Measurements from ENCODE around the gene GBX2.

Gene GBX2

DNA sequence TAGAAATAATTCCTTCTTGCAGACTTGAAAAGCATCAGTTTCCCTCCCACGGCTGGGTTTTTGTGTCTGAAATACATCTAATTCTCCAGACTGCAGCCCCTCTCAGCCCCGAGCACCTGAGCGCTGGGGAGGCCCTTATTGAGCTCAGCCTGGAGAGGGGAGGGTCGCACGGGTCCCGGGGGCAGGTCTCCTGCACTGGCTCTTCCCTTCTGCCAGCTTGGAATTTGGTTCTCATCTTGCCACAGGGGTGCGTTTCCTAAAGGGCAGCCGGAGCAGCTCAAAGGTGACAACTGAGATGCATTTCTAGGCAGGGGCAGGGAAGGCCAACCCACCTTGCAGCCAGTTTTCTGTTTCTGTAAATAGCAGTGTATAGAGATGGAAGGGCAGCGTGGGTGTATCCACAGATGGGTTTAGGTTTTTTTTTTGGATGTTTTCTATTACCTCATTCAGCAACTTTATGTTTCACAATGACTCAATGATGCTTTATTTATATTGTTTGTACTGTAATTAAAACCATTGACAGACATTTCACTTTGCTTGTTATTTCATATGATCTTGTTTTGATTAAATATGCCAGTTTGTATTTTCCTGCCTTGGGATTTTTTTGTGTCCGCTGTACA is 37.0 kb downstream of the GBX2 start:
- Histone ChIP-seq H3K14ac (ENCODE audit: low read length) (no peak overlapping the region), H3K23ac (ENCODE audit: low read depth, low read length, poor library complexity) (no peak overlapping the region), H3K4me1 (ENCODE audit: control insufficient read depth in 2 of 2, insufficient read depth in 1 of 2, low read depth in 1 of 2, low read length in 2 of 2) (peaks cover 0 to 5% of the 10 kb centered on the region in 2 donors), H2BK15ac (ENCODE audit: low read length) (no peak overlapping the region), H4K8ac (ENCODE audit: low read depth, low read length) (no peak overlapping the region), H3K18ac (ENCODE audit: low read length) (no peak overlapping the region), H2BK12ac (ENCODE audit: low read length) (no peak overlapping the region), H3K9me3 (replicated peaks in 1 of 2; ENCODE audit: control insufficient read depth in 2 of 2, insufficient read depth in 1 of 2, low read depth in 1 of 2, low read length in 2 of 2) (no peaks in the 10 kb centered on the region), H4K91ac (ENCODE audit: low read depth, low read length, poor library complexity) (no peak overlapping the region), H3K79me1 (ENCODE audit: low read depth, low read length) (no peaks in the 10 kb centered on the region), H3K27ac (replicated peaks; ENCODE audit: low read length) (no peak overlapping the region), H3K36me3 (replicated peaks in 1 of 2; ENCODE audit: control insufficient read depth in 2 of 2, insufficient read depth in 2 of 2, low read length in 2 of 2) (peaks cover 6 to 19% of the 10 kb centered on the region in 2 donors), H2AK5ac (ENCODE audit: low read depth, low read length) (no peak overlapping the region), H3K4me2 (ENCODE audit: insufficient read depth, low read length, poor library complexity, severe bottlenecking) (no peak overlapping the region), H3K4me3 (ENCODE audit: low read length in 2 of 2) (no peak overlapping the region), H2BK5ac (ENCODE audit: low read length) (no peak overlapping the region), H3K9ac (ENCODE audit: low read depth, low read length, poor library complexity) (no peak overlapping the region), H3K27me3 (ENCODE audit: control insufficient read depth in 3 of 3, insufficient read depth in 3 of 3, low read depth in 1 of 3, low read length in 3 of 3) (no peaks in the 10 kb centered on the region), H2AFZ (ENCODE audit: low read length) (no peak overlapping the region), H3K4ac (ENCODE audit: low read length) (no peak overlapping the region), H2BK120ac (ENCODE audit: low read depth, low read length) (no peak overlapping the region)
- whole genome bisulfite sequencing, 2 donors (ENCODE audit: extremely low coverage in 2 of 2, insufficient read length in 2 of 2, insufficient replicate concordance in 1 of 2): no CpG with 5 or more reads among the region's 10 CpGs
- no peak for DNase-seq (ENCODE audit: low spot score)

DNA sequence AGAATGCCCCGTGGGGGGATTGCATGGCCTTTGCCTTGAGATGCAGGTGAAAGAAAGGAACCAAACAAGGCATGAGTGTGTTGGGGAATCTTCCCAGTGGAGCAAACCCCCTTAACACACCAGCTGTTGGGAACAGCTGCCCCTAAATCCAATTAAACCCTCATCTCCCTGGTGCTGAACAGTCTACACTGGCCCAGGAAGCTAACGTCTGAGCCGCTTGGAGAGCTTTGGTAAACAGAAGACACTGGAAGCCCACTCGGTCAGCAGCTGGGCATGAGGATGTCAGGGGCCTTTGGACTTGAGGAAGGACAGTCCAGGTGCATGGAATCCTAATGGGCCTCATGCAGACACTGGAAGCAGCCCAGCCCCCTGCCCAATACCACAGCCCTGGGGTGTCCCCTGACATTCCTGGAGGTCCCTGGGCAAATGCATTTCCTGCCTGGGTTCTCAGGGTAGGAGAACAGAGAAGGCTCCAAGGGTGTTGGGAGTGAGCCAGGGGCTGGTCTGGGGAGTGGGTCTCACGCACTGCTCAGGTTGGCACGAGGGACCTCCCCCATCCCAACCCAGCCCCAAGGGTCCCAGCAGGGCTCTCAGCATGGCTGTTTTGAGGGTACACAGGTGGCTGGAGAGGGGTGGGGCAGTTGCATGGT is 37.7 kb downstream of the GBX2 start:
- no CpG with 5 or more reads among the region's 6 CpGs for WGBS, 2 donors (ENCODE audit: extremely low coverage in 2 of 2, insufficient read length in 2 of 2, insufficient replicate concordance in 1 of 2)
- Histone ChIP-seq H3K27me3 (ENCODE audit: control insufficient read depth in 3 of 3, insufficient read depth in 3 of 3, low read depth in 1 of 3, low read length in 3 of 3) (no peaks in the 10 kb centered on the region), H3K36me3 (replicated peaks in 1 of 2; ENCODE audit: control insufficient read depth in 2 of 2, insufficient read depth in 2 of 2, low read length in 2 of 2) (peaks cover 8 to 25% of the 10 kb centered on the region in 2 donors), H2AFZ (ENCODE audit: low read length) (no peak overlapping the region), H2BK5ac (ENCODE audit: low read length) (no peak overlapping the region), H2BK12ac (ENCODE audit: low read length) (no peak overlapping the region), H3K9ac (ENCODE audit: low read depth, low read length, poor library complexity) (no peak overlapping the region), H3K27ac (replicated peaks; ENCODE audit: low read length) (no peak overlapping the region), H3K4ac (ENCODE audit: low read length) (no peak overlapping the region), H3K18ac (ENCODE audit: low read length) (no peak overlapping the region), H2BK15ac (ENCODE audit: low read length) (no peak overlapping the region), H2BK120ac (ENCODE audit: low read depth, low read length) (no peak overlapping the region), H4K8ac (ENCODE audit: low read depth, low read length) (no peak overlapping the region), H3K79me1 (ENCODE audit: low read depth, low read length) (no peaks in the 10 kb centered on the region), H3K23ac (ENCODE audit: low read depth, low read length, poor library complexity) (no peak overlapping the region), H3K4me3 (ENCODE audit: low read length in 2 of 2) (no peak overlapping the region), H3K14ac (ENCODE audit: low read length) (peak overlapping the region; percentile 75), H3K9me3 (replicated peaks in 1 of 2; ENCODE audit: control insufficient read depth in 2 of 2, insufficient read depth in 1 of 2, low read depth in 1 of 2, low read length in 2 of 2) (no peaks in the 10 kb centered on the region), H2AK5ac (ENCODE audit: low read depth, low read length) (no peak overlapping the region), H4K91ac (ENCODE audit: low read depth, low read length, poor library complexity) (no peak overlapping the region), H3K4me1 (ENCODE audit: control insufficient read depth in 2 of 2, insufficient read depth in 1 of 2, low read depth in 1 of 2, low read length in 2 of 2) (peaks cover 0 to 5% of the 10 kb centered on the region in 2 donors), H3K4me2 (ENCODE audit: insufficient read depth, low read length, poor library complexity, severe bottlenecking) (no peak overlapping the region)
- no peak for DNase-seq (ENCODE audit: low spot score)

DNA sequence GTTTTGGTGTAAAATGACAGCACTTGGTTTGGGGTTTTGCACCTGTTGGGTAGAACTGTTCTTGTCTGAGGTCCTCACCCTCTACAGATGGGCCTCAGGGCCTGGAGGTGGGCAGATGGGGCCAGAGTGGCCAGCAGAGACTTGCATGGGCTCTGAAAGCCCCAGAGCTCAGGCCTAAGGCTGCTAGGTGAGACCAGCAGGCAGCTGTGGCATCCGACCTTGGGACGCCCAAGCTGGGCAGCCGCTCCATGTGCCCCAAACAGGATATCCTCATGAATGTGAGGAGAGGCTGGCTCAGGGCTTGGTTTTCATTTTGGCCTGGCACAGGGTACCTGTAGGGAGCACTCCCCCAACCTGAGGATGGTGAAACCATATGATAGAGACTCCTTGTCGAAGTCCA is 38.3 kb downstream of the GBX2 start:
- H3K23ac ChIP-seq (ENCODE audit: low read depth, low read length, poor library complexity): no peak overlapping the region
- peaks cover 0 to 5% of the 10 kb centered on the region in 2 donors for H3K4me1 ChIP-seq (ENCODE audit: control insufficient read depth in 2 of 2, insufficient read depth in 1 of 2, low read depth in 1 of 2, low read length in 2 of 2)
- H4K8ac ChIP-seq (ENCODE audit: low read depth, low read length): no peak overlapping the region
- no peak overlapping the region for H2BK15ac ChIP-seq (ENCODE audit: low read length)
- H3K4ac ChIP-seq (ENCODE audit: low read length): no peak overlapping the region
- no peak overlapping the region for H2AFZ ChIP-seq (ENCODE audit: low read length)
- no peak overlapping the region for H2BK12ac ChIP-seq (ENCODE audit: low read length)
- no peak overlapping the region for H3K27ac ChIP-seq (replicated peaks; ENCODE audit: low read length)
- H3K14ac ChIP-seq (ENCODE audit: low read length): peak overlapping the region; percentile 75
- H3K79me1 ChIP-seq (ENCODE audit: low read depth, low read length): no peaks in the 10 kb centered on the region
- H2AK5ac ChIP-seq (ENCODE audit: low read depth, low read length): no peak overlapping the region
- H3K4me3 ChIP-seq (ENCODE audit: low read length in 2 of 2): no peak overlapping the region
- no peaks in the 10 kb centered on the region for H3K27me3 ChIP-seq (ENCODE audit: control insufficient read depth in 3 of 3, insufficient read depth in 3 of 3, low read depth in 1 of 3, low read length in 3 of 3)
- no peak overlapping the region for H3K4me2 ChIP-seq (ENCODE audit: insufficient read depth, low read length, poor library complexity, severe bottlenecking)
- no peak overlapping the region for H4K91ac ChIP-seq (ENCODE audit: low read depth, low read length, poor library complexity)
- H3K9ac ChIP-seq (ENCODE audit: low read depth, low read length, poor library complexity): no peak overlapping the region
- no CpG with 5 or more reads among the region's 4 CpGs for WGBS, 2 donors (ENCODE audit: extremely low coverage in 2 of 2, insufficient read length in 2 of 2, insufficient replicate concordance in 1 of 2)
- no peak overlapping the region for H2BK120ac ChIP-seq (ENCODE audit: low read depth, low read length)
- H3K9me3 ChIP-seq (replicated peaks in 1 of 2; ENCODE audit: control insufficient read depth in 2 of 2, insufficient read depth in 1 of 2, low read depth in 1 of 2, low read length in 2 of 2): no peaks in the 10 kb centered on the region
- peaks cover 9 to 31% of the 10 kb centered on the region in 2 donors for H3K36me3 ChIP-seq (replicated peaks in 1 of 2; ENCODE audit: control insufficient read depth in 2 of 2, insufficient read depth in 2 of 2, low read length in 2 of 2)
- DNase-seq (ENCODE audit: low spot score): no peak
- H3K18ac ChIP-seq (ENCODE audit: low read length): peak overlapping the region; percentile 5
- H2BK5ac ChIP-seq (ENCODE audit: low read length): no peak overlapping the region

DNA sequence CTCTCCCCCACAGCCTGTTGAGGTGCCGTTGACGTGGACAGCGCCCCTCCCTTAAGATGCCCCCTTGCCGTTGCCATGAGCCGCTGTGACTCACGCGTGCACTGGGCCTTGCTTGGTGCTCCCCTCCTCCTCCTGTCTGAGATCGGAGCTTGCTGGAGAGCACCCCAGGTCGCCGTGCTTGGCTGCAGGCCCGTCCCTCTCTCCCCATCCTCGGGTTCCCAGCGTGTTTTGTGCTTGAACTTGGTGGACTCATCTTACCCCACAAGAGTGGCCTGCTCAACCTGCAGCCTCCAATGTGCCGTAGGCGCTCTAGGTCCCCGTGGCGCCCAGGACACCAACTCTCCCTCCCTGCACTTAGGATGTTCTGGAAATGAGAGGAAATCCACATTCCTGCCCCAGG is 39.9 kb downstream of the GBX2 start:
- no peak for DNase-seq (ENCODE audit: low spot score)
- Histone ChIP-seq H2AK5ac (ENCODE audit: low read depth, low read length) (no peak overlapping the region), H3K36me3 (replicated peaks in 1 of 2; ENCODE audit: control insufficient read depth in 2 of 2, insufficient read depth in 2 of 2, low read length in 2 of 2) (peaks cover 7 to 46% of the 10 kb centered on the region in 2 donors), H3K4me2 (ENCODE audit: insufficient read depth, low read length, poor library complexity, severe bottlenecking) (no peak overlapping the region), H3K18ac (ENCODE audit: low read length) (peak overlapping the region; percentile 58), H3K79me1 (ENCODE audit: low read depth, low read length) (no peaks in the 10 kb centered on the region), H4K91ac (ENCODE audit: low read depth, low read length, poor library complexity) (no peak overlapping the region), H3K9me3 (replicated peaks in 1 of 2; ENCODE audit: control insufficient read depth in 2 of 2, insufficient read depth in 1 of 2, low read depth in 1 of 2, low read length in 2 of 2) (no peaks in the 10 kb centered on the region), H3K27ac (replicated peaks; ENCODE audit: low read length) (no peak overlapping the region), H2BK5ac (ENCODE audit: low read length) (no peak overlapping the region), H3K27me3 (ENCODE audit: control insufficient read depth in 3 of 3, insufficient read depth in 3 of 3, low read depth in 1 of 3, low read length in 3 of 3) (no peaks in the 10 kb centered on the region), H3K4me1 (ENCODE audit: control insufficient read depth in 2 of 2, insufficient read depth in 1 of 2, low read depth in 1 of 2, low read length in 2 of 2) (peaks cover 0 to 5% of the 10 kb centered on the region in 2 donors), H3K4ac (ENCODE audit: low read length) (no peak overlapping the region), H2BK15ac (ENCODE audit: low read length) (no peak overlapping the region), H3K14ac (ENCODE audit: low read length) (no peak overlapping the region), H2BK12ac (ENCODE audit: low read length) (no peak overlapping the region), H3K23ac (ENCODE audit: low read depth, low read length, poor library complexity) (peak overlapping the region; percentile 35), H2AFZ (ENCODE audit: low read length) (no peak overlapping the region), H4K8ac (ENCODE audit: low read depth, low read length) (no peak overlapping the region), H2BK120ac (ENCODE audit: low read depth, low read length) (no peak overlapping the region), H3K4me3 (ENCODE audit: low read length in 2 of 2) (no peak overlapping the region), H3K9ac (ENCODE audit: low read depth, low read length, poor library complexity) (peak overlapping the region; percentile 65)
- WGBS, 2 donors (ENCODE audit: extremely low coverage in 2 of 2, insufficient read length in 2 of 2, insufficient replicate concordance in 1 of 2): no CpG with 5 or more reads among the region's 17 CpGs
